ENCODE data around the gene SEL1L3. TPM values are rescaled to one million over a fixed set of nuclear protein-coding genes. Genes with fewer than 3 reads are reported as not detected.

SEL1L3 gene
- total and polyA plus RNA-seq, 2 donors from 2014 or later: 8.2 to 60.3 TPM

DNA sequence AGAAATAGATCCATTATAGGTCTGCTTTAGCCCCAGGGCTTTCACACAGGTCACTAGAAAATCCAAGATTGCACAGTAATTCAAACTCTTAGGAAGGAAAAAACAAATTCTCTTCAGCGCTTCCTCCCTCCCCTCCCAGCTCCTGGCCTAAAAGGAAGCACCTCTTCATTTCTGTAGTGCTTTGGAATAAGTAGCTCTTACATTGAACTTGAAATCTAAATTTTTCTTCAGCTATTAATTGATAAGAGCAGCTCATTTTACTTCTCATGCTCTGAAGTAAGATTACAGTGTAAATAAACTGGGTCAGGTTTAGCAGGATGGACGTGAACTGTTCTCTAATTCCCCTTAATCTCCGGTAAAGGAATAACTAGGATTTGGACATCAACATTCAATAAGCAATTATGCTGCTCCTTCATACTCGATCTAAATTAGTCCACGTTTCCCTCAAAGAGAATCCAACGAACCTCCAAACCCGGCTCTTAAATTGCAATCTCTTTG, 10.9 kb upstream of the SEL1L3 start:
- intact Hi-C loops (cut with DNase I): no loop called here
- Histone ChIP-seq H3K27ac (ENCODE audit: low read depth in 2 of 2, low read length in 2 of 2) (no peak overlapping the region), H3K4me3 (ENCODE audit: low read length in 3 of 3) (no peak overlapping the region), H3K27me3 (ENCODE audit: control insufficient read depth, insufficient read depth, low read length) (no peaks in the 10 kb centered on the region), H3K9me3 (ENCODE audit: control insufficient read depth in 2 of 3, insufficient read depth in 1 of 3, low read length in 3 of 3) (no peaks in the 10 kb centered on the region), H3K36me3 (ENCODE audit: control insufficient read depth in 2 of 3, insufficient read depth in 3 of 3, low read length in 3 of 3) (no peaks in the 10 kb centered on the region), H3K4me1 (ENCODE audit: control insufficient read depth in 2 of 3, insufficient read depth in 2 of 3, low read depth in 1 of 3, low read length in 3 of 3) (no peaks in the 10 kb centered on the region), H3K9ac (ENCODE audit: low read length in 3 of 3) (no peak overlapping the region)
- FAIRE-seq: no peak
- DNase-seq: no peak
- TF ChIP-seq, protein P1, sequence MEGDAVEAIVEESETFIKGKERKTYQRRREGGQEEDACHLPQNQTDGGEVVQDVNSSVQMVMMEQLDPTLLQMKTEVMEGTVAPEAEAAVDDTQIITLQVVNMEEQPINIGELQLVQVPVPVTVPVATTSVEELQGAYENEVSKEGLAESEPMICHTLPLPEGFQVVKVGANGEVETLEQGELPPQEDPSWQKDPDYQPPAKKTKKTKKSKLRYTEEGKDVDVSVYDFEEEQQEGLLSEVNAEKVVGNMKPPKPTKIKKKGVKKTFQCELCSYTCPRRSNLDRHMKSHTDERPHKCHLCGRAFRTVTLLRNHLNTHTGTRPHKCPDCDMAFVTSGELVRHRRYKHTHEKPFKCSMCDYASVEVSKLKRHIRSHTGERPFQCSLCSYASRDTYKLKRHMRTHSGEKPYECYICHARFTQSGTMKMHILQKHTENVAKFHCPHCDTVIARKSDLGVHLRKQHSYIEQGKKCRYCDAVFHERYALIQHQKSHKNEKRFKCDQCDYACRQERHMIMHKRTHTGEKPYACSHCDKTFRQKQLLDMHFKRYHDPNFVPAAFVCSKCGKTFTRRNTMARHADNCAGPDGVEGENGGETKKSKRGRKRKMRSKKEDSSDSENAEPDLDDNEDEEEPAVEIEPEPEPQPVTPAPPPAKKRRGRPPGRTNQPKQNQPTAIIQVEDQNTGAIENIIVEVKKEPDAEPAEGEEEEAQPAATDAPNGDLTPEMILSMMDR (IDR thresholded peaks at IDR 0.05; ENCODE audit: borderline replicate concordance, extremely low read depth, insufficient read depth): no peak

DNA sequence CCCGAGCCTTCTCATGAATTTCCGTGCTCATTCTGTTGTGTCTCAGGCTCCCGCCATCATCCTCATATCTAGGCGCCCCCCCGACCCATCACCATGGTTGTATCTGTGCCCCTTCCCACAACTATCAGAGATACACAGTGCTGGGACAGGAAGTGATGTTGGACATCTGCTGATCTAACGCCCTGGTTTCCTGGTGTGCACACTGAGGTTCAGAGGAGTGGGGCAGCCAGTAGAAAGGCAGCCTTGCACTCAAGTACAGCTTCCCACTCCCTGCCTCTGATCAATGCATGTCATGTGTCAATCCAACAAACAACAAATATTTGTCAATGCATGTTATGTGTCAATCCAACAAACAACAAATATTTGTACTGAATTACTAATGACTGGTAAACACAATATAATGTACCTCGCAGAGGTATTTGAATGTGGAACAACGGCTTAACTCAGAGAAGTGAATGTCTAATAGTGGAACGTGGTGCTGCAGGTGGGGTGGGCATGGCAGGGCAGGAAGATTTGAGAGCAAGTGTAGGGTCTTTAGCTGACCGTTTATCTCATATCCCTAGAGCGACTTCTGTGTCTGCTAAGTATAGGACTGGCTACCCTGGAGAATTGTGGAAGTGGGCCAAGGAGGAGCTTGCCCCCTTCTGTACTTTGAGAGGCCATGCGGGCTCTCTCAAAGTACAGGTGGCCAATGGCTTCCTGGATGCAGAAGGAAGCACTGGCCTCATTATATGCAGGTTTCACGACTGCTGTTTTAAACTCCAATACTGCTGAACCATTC, 10.3 kb upstream of the SEL1L3 start:
- Histone ChIP-seq H3K9me3 (ENCODE audit: control insufficient read depth in 2 of 3, insufficient read depth in 1 of 3, low read length in 3 of 3) (no peaks in the 10 kb centered on the region), H3K36me3 (ENCODE audit: control insufficient read depth in 2 of 3, insufficient read depth in 3 of 3, low read length in 3 of 3) (no peaks in the 10 kb centered on the region), H3K4me1 (ENCODE audit: control insufficient read depth in 2 of 3, insufficient read depth in 2 of 3, low read depth in 1 of 3, low read length in 3 of 3) (no peaks in the 10 kb centered on the region), H3K9ac (ENCODE audit: low read length in 3 of 3) (no peak overlapping the region), H3K27ac (ENCODE audit: low read depth in 2 of 2, low read length in 2 of 2) (no peak overlapping the region), H3K4me3 (ENCODE audit: low read length in 3 of 3) (no peak overlapping the region), H3K27me3 (ENCODE audit: control insufficient read depth, insufficient read depth, low read length) (no peaks in the 10 kb centered on the region)
- no peak for FAIRE-seq
- TF ChIP-seq, protein P1 (IDR thresholded peaks at IDR 0.05; ENCODE audit: borderline replicate concordance, extremely low read depth, insufficient read depth): no peak
- intact Hi-C loops (cut with DNase I): no loop called here
- DNase-seq: no peak

DNA sequence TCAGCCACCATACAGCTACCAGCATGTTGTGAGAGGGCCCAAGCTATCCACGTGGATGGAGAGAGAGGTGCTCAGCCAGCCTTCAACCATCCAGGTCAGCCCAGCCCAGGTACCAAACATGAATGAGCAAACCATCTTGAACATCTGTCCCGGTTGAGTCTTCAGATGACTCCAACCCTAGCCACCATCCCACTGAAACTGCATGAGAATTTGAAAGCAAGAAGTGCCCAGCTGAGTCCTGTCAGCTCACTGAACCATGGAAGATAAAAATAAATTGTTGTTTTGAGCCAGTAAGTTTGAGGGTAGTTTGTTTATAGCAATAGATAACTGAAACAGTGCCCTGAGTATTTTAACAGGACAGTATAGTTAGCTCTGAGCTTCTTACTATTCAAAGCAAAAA, 7.3 kb upstream of the SEL1L3 start:
- H3K9me3 ChIP-seq (ENCODE audit: control insufficient read depth in 2 of 3, insufficient read depth in 1 of 3, low read length in 3 of 3): no peaks in the 10 kb centered on the region
- FAIRE-seq (no peak), DNase-seq (no peak)
- H3K36me3 ChIP-seq (ENCODE audit: control insufficient read depth in 2 of 3, insufficient read depth in 3 of 3, low read length in 3 of 3): no peaks in the 10 kb centered on the region
- H3K4me1 ChIP-seq (ENCODE audit: control insufficient read depth in 2 of 3, insufficient read depth in 2 of 3, low read depth in 1 of 3, low read length in 3 of 3): no peaks in the 10 kb centered on the region
- H3K9ac ChIP-seq (ENCODE audit: low read length in 3 of 3): no peak overlapping the region
- H3K27me3 ChIP-seq (ENCODE audit: control insufficient read depth, insufficient read depth, low read length): no peaks in the 10 kb centered on the region
- H3K27ac ChIP-seq (ENCODE audit: low read depth in 2 of 2, low read length in 2 of 2): no peak overlapping the region
- TF ChIP-seq, protein P1 (IDR thresholded peaks at IDR 0.05; ENCODE audit: borderline replicate concordance, extremely low read depth, insufficient read depth): no peak
- intact Hi-C loops (cut with DNase I): no loop called here
- no peak overlapping the region for H3K4me3 ChIP-seq (ENCODE audit: low read length in 3 of 3)

Measured in kidney (tissue), 14 donors.